SK-N-SH (cell line): ENCODE data around the gene PSD. TPM values are rescaled to one million over a fixed set of nuclear protein-coding genes. Genes with fewer than 3 reads are reported as not detected.

ENCODE experiments used
- CTCF ChIA-PET: fragments of 300-600, 350-600 bp; formaldehyde crosslinking; extraction: SDS; loops from one replicate; lab custom pipeline; 2021; lab: Yijun Ruan, JAX
- POLR2A ChIA-PET: fragments of 350-600 bp; sonication (Branson Sonifier 250); formaldehyde crosslinking; extraction: SDS; loops from one replicate; lab custom pipeline; 2020; ENCODE audit warnings: antibody characterized with exemption, inconsistent platforms; lab: Yijun Ruan, JAX
- DNase-seq: peaks from one replicate; pipeline ENCODE4 v3.0.0; 2012
- H2AFZ ChIP-seq: fragments of 200-600 bp; sonication (generic); 2 replicates; pipeline ENCODE4 v1.8.1; 2016; ENCODE audit warnings: antibody characterized with exemption, mild to moderate bottlenecking, low read depth
- H3F3A ChIP-seq: fragments of 200-600 bp; sonication (generic); replicated peaks from 2 replicates; pipeline ENCODE3; 2016; ENCODE audit warnings: antibody characterized with exemption, mild to moderate bottlenecking; ENCODE audit not compliant: insufficient read depth
- H3K27ac ChIP-seq, 2 experiments: fragments of 200-500 bp in 1 of 2; fragments of 200-600 bp in 1 of 2; sonication (Bioruptor generic) in 1 of 2; sonication (generic), shearing (Covaris generic) in 1 of 2; 2 replicates each; pipeline versions ENCODE4 v1.5.1 to v1.6.1; 2014 to 2016; ENCODE audit warnings: low read depth in 2 of 2, inconsistent platforms in 1 of 2, low read length in 1 of 2, mild to moderate bottlenecking in 1 of 2, mixed read lengths in 1 of 2
- H3K27me3 ChIP-seq: fragments of 200-600 bp; sonication (generic), shearing (Covaris generic); 2 replicates; pipeline ENCODE4 v1.6.1; 2016; ENCODE audit warnings: mixed run types; ENCODE audit not compliant: insufficient read depth
- H3K36me3 ChIP-seq, 2 experiments: fragments of 200-500 bp in 1 of 2; fragments of 200-600 bp in 1 of 2; sonication (Bioruptor generic) in 1 of 2; sonication (generic) in 1 of 2; replicated peaks in 1 of 2; 2 replicates each; pipeline versions ENCODE3 to v1.5.1; 2014 to 2016; ENCODE audit warnings: low read length in 1 of 2, mild to moderate bottlenecking in 1 of 2; ENCODE audit not compliant: insufficient read depth in 2 of 2, control insufficient read depth in 1 of 2
- H3K4me1 ChIP-seq, 2 experiments: fragments of 200-500 bp in 1 of 2; fragments of 200-600 bp in 1 of 2; sonication (Bioruptor generic) in 1 of 2; sonication (generic), shearing (Covaris generic) in 1 of 2; 2 replicates each; pipeline versions ENCODE4 v1.5.1 to v1.6.1; 2014 to 2016; ENCODE audit warnings: low read depth in 1 of 2, low read length in 1 of 2, mixed run types in 1 of 2; ENCODE audit not compliant: insufficient read depth in 2 of 2, control insufficient read depth in 1 of 2
- H3K4me2 ChIP-seq: fragments of 200-600 bp; sonication (generic), shearing (Covaris generic); 2 replicates; pipeline ENCODE4 v1.6.1; 2017; ENCODE audit warnings: mixed run types
- H3K4me3 ChIP-seq, 2 experiments: fragments of 200-500 bp in 1 of 2; fragments of 200-600 bp in 1 of 2; sonication (Bioruptor generic) in 1 of 2; sonication (generic), shearing (Covaris generic) in 1 of 2; 2 replicates each; pipeline versions ENCODE4 v1.5.1 to v1.8.1; 2014 to 2016; ENCODE audit warnings: low read depth in 2 of 2, inconsistent platforms in 1 of 2, low read length in 1 of 2, mild to moderate bottlenecking in 1 of 2, mixed read lengths in 1 of 2, moderate library complexity in 1 of 2
- H3K79me2 ChIP-seq: fragments of 200-600 bp; sonication (generic); 2 replicates; pipeline ENCODE4 v1.8.1; 2017; ENCODE audit warnings: mild to moderate bottlenecking; ENCODE audit not compliant: insufficient read depth
- H3K9ac ChIP-seq: fragments of 200-600 bp; sonication (generic); 2 replicates; pipeline ENCODE4 v1.6.1; 2017; ENCODE audit warnings: mixed run types
- H3K9me2 ChIP-seq: fragments of 200-600 bp; sonication (generic); 2 replicates; pipeline ENCODE4 v1.6.1; 2017; ENCODE audit warnings: mixed run types
- H3K9me3 ChIP-seq: fragments of 200-600 bp; sonication (generic); 2 replicates; pipeline ENCODE4 v1.6.1; 2017; ENCODE audit warnings: mixed run types, mild to moderate bottlenecking, moderate library complexity
- H4K20me1 ChIP-seq: fragments of 200-600 bp; sonication (generic); 2 replicates; pipeline ENCODE4 v1.6.1; 2017; ENCODE audit warnings: mild to moderate bottlenecking, mixed run types; ENCODE audit not compliant: insufficient read depth
- CHD2 ChIP-seq: fragments of 150-350 bp; IDR thresholded peaks from 2 replicates; pipeline ENCODE4 v1.6.1; 2018; ENCODE audit warnings: low read length; ENCODE audit not compliant: partially characterized antibody
- FOSL2 ChIP-seq: IDR thresholded peaks from 2 replicates; pipeline ENCODE4 v1.4.0; 2012; ENCODE audit warnings: low read depth, mild to moderate bottlenecking, moderate library complexity, borderline replicate concordance
- FOXJ3 ChIP-seq: sonication (generic); formaldehyde crosslinking; IDR thresholded peaks from 2 replicates; pipeline ENCODE4 v1.5.1; 2020; ENCODE audit warnings: mild to moderate bottlenecking, missing genetic modification reagents
- FOXM1 ChIP-seq: IDR thresholded peaks from 2 replicates; pipeline ENCODE4 v1.4.0; 2012; ENCODE audit warnings: low read depth, mild to moderate bottlenecking
- GATA2 ChIP-seq: sonication (generic); formaldehyde crosslinking; IDR thresholded peaks from 2 replicates; pipeline ENCODE4 v1.5.0; 2020; ENCODE audit warnings: mild to moderate bottlenecking, missing genetic modification reagents
- JUND ChIP-seq: IDR thresholded peaks from 2 replicates; pipeline ENCODE4 v1.4.0; 2012
- MEF2A ChIP-seq: IDR thresholded peaks from 2 replicates; pipeline ENCODE4 v1.4.0; 2012; ENCODE audit warnings: low read depth, borderline replicate concordance
- MXI1 ChIP-seq: IDR thresholded peaks from 2 replicates; pipeline ENCODE4 v1.6.1; 2012; ENCODE audit warnings: mild to moderate bottlenecking, low read depth, low read length, improper control_type of control experiment
- NRF1 ChIP-seq: IDR thresholded peaks from 2 replicates; pipeline ENCODE4 v1.6.1; 2012; ENCODE audit warnings: low read depth, mild to moderate bottlenecking, low read length
- POLR2AphosphoS5 ChIP-seq: IDR thresholded peaks from 2 replicates; pipeline ENCODE4 v1.6.1; 2012; ENCODE audit warnings: low read depth, low read length
- REST ChIP-seq: IDR thresholded peaks from 2 replicates; pipeline ENCODE4 v1.6.1; 2012; ENCODE audit warnings: mild to moderate bottlenecking, low read depth, low read length, moderate library complexity
- RXRA ChIP-seq: IDR thresholded peaks from 2 replicates; pipeline ENCODE4 v1.4.0; 2012; ENCODE audit warnings: low read depth, mild to moderate bottlenecking, borderline replicate concordance
- TAF1 ChIP-seq: IDR thresholded peaks from 2 replicates; pipeline ENCODE4 v1.6.1; 2012; ENCODE audit warnings: low read depth, mild to moderate bottlenecking, low read length, moderate library complexity, borderline replicate concordance
- TCF12 ChIP-seq: IDR thresholded peaks from 2 replicates; pipeline ENCODE4 v1.4.0; 2012
- TEAD4 ChIP-seq: IDR thresholded peaks from 2 replicates; pipeline ENCODE4 v1.4.0; 2012; ENCODE audit warnings: mild to moderate bottlenecking, borderline replicate concordance; ENCODE audit not compliant: insufficient read depth
- USF1 ChIP-seq: IDR thresholded peaks from 2 replicates; pipeline ENCODE4 v1.4.0; 2012; ENCODE audit warnings: low read depth, borderline replicate concordance
- YY1 ChIP-seq: IDR thresholded peaks from 2 replicates; pipeline ENCODE4 v1.4.0; 2012; ENCODE audit warnings: low read depth, mild to moderate bottlenecking
- WGBS: methylation state at CpG from one replicate; pipeline ENCODE4 v1.1.6; 2017; ENCODE audit warnings: low lambda C conversion rate; 5-methylcytosine and 5-hydroxymethylcytosine counted together
- polyA plus RNA-seq, 3 experiments: library from polyadenylated mRNA; depleted of rRNA; stranded (reverse); fragments of >200 nt; gene quantifications; 2 replicates each; pipeline ENCODE4 v1.2.3, GENCODE V29; 2012
- TF ChIP-seq, protein P1 (sequence below): IDR thresholded peaks from 2 replicates; pipeline ENCODE4 v1.4.0; 2012; ENCODE audit warnings: low read depth, borderline replicate concordance
- TF ChIP-seq, protein P2 (sequence below): IDR thresholded peaks from 2 replicates; pipeline ENCODE4 v1.4.0; 2012; ENCODE audit warnings: low read depth

PSD gene
- polyA plus RNA-seq, 1 of the 3 experiments (the other 2 are of a cell fraction): 0.97 TPM

DNA sequence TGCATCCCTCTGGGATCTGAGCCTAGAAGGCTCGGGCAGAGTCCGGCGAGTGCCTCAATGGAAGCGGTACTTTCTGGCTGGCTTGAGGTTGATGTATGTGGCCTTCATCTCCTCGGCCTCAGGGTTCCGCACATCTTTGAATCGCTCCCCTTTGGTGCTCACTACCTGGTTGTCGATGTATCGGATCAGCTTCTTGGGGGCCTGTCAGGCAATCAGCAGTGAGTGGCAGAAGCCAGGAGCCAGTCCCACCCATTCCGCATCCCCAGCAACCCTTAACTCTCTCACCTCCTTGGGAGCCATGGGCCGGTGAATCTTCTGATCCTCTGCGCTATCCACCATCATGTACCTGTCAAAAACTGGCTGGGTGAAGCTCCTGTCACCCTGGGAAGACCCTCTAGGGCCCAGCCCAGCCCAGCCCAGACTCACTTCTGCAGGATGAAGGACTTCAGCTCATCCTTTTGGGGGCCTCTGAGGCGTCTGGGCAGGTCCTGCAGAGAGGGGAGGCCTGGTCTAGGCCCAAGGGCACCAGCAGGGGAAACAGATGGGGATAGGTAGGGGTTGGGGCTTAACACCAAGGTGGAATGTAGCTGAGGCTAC, 4.9 kb upstream of the PSD start:
- no peak for DNase-seq
- Histone ChIP-seq H3K27me3 (no peaks in the 10 kb centered on the region), H3F3A (peaks cover 19% of the 10 kb centered on the region), H2AFZ (no peak overlapping the region), H3K27ac (no peak overlapping the region), H4K20me1 (no peaks in the 10 kb centered on the region), H3K4me1 (peaks cover 0 to 28% of the 10 kb centered on the region in 2 experiments; a peak in 2 of 4 replicates), H3K4me3 (no peak overlapping the region), H3K9me2 (no peaks in the 10 kb centered on the region), H3K79me2 (no peaks in the 10 kb centered on the region), H3K9ac (no peak overlapping the region), H3K4me2 (no peak overlapping the region), H3K36me3 (peaks cover 0 to 21% of the 10 kb centered on the region in 2 experiments), H3K9me3 (no peaks in the 10 kb centered on the region)
- TF ChIP-seq USF1: no peak
- TF ChIP-seq YY1: no peak
- no peak for TF ChIP-seq REST
- TF ChIP-seq CHD2: no peak
- TF ChIP-seq, protein P1, sequence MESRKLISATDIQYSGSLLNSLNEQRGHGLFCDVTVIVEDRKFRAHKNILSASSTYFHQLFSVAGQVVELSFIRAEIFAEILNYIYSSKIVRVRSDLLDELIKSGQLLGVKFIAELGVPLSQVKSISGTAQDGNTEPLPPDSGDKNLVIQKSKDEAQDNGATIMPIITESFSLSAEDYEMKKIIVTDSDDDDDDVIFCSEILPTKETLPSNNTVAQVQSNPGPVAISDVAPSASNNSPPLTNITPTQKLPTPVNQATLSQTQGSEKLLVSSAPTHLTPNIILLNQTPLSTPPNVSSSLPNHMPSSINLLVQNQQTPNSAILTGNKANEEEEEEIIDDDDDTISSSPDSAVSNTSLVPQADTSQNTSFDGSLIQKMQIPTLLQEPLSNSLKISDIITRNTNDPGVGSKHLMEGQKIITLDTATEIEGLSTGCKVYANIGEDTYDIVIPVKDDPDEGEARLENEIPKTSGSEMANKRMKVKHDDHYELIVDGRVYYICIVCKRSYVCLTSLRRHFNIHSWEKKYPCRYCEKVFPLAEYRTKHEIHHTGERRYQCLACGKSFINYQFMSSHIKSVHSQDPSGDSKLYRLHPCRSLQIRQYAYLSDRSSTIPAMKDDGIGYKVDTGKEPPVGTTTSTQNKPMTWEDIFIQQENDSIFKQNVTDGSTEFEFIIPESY: no peak
- POLR2A ChIA-PET: interaction anchor here (0.9 to 3.3 kb wide), 6 partner anchors 9 to 29 kb away, joined by 4 to 11 read pairs (median 4); partner anchors contain the start of genes C10orf95, CUEDC2 and NFKB2
- WGBS: 95% methylated on average over 8 of the region's 13 CpGs
- CTCF ChIA-PET: interaction anchor here (0.6 to 18.3 kb wide), 22 partner anchors 8 to 270 kb away, joined by 3 to 359 read pairs (median 5); partner anchors contain the start of genes C10orf95, CUEDC2, ELOVL3 and NFKB2

GRCh38 chr10:102422545-102423129, 4.1 kb upstream of the PSD start:
- Histone ChIP-seq H3K4me3 (peak overlapping the region; percentile 77 to 90), H3K27me3 (no peaks in the 10 kb centered on the region), H3K9me3 (no peaks in the 10 kb centered on the region), H3K9me2 (no peaks in the 10 kb centered on the region), H3K4me2 (peak overlapping the region; percentile 84), H3K79me2 (no peaks in the 10 kb centered on the region), H3K36me3 (peaks cover 0 to 21% of the 10 kb centered on the region in 2 experiments), H3K27ac (peak overlapping the region in 1 of 2 experiments; percentile 24; a peak in 1 of 4 replicates), H3K9ac (0 out of 2 replicates have a peak overlapping the region, but pooled peaks have one; percentile 68), H4K20me1 (no peaks in the 10 kb centered on the region), H3F3A (peaks cover 19% of the 10 kb centered on the region), H3K4me1 (peaks cover 0 to 29% of the 10 kb centered on the region in 2 experiments; a peak in 2 of 4 replicates), H2AFZ (no peak overlapping the region)
- POLR2A ChIA-PET: interaction anchor here (0.9 to 4.2 kb wide), 6 partner anchors 9 to 28 kb away, joined by 4 to 41 read pairs (median 4); partner anchors contain the start of genes C10orf95, CUEDC2 and NFKB2
- CTCF ChIA-PET: interaction anchor here (0.6 to 18.3 kb wide), 26 partner anchors 10 to 269 kb away, joined by 3 to 359 read pairs (median 5); partner anchors contain the start of genes C10orf95, CUEDC2, ELOVL3 and NFKB2
- WGBS: 14% methylated on average over 9 of the region's 28 CpGs
- DNase-seq: peak; percentile 82
- TF ChIP-seq FOXM1 (no peak), MEF2A (no peak), TEAD4 (no peak), RXRA (no peak), POLR2AphosphoS5 (no peak), MXI1 (peak; percentile 84), JUND (no peak), GATA2 (CRISPR knock-in tag) (no peak), FOXJ3 (CRISPR knock-in tag) (no peak), FOSL2 (no peak), NRF1 (no peak), TAF1 (no peak), TCF12 (no peak)
- TF ChIP-seq, protein P2, sequence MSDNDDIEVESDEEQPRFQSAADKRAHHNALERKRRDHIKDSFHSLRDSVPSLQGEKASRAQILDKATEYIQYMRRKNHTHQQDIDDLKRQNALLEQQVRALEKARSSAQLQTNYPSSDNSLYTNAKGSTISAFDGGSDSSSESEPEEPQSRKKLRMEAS: peak; percentile 78
